ENCODE results near the gene KMT2B.

Gene KMT2B

DNA sequence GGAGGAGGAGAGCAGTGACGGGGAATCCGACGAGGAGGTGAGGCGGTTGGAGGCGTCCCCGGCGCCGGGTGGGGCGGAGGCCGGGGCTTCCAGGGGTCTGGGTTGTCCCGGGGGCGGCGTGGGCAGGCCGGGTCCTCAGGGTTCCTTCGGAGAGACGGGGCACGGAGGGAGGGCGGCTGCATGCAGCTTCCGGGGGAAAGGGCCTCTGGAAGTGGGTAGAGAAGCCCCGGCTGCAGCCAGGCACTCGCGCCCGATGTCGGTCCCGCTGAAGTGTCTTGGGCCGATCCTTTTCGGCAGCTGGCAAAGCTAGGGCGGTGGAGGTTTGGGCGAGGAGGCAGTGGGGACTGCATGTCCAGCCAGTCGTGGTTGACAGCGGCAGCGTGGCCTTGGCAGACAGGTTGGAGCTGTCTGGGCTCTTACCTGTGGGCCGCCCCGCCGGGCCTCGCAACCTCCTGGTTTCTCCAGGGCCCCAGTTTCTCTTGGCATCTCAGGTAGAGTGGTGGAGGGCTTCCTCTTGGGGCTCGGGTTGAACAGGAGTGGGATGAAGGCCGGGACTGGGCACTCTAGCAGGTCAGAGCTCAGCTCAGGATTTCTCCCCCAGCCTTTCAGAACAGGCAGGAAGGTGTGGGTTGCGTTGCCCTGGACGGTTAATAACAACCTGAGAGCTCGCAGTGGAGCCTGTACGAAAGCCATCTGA, 690 bp downstream of the KMT2B start:
- TF ChIP-seq, protein P1, sequence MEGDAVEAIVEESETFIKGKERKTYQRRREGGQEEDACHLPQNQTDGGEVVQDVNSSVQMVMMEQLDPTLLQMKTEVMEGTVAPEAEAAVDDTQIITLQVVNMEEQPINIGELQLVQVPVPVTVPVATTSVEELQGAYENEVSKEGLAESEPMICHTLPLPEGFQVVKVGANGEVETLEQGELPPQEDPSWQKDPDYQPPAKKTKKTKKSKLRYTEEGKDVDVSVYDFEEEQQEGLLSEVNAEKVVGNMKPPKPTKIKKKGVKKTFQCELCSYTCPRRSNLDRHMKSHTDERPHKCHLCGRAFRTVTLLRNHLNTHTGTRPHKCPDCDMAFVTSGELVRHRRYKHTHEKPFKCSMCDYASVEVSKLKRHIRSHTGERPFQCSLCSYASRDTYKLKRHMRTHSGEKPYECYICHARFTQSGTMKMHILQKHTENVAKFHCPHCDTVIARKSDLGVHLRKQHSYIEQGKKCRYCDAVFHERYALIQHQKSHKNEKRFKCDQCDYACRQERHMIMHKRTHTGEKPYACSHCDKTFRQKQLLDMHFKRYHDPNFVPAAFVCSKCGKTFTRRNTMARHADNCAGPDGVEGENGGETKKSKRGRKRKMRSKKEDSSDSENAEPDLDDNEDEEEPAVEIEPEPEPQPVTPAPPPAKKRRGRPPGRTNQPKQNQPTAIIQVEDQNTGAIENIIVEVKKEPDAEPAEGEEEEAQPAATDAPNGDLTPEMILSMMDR (IDR thresholded peaks at IDR 0.05; ENCODE audit: low read depth, low read length) = no peak
- no peak for DNase-seq
- Histone ChIP-seq H3K36me3 (peaks cover 35% of the 10 kb centered on the region), H3K4me3 (ENCODE audit: low read depth, low read length) (peak overlapping the region; percentile 89), H3K27me3 (ENCODE audit: insufficient read depth, low read depth, severe bottlenecking) (no peaks in the 10 kb centered on the region), H3K27ac (peak overlapping the region; percentile 67), H3K9me3 (ENCODE audit: severe bottlenecking) (no peaks in the 10 kb centered on the region)

DNA sequence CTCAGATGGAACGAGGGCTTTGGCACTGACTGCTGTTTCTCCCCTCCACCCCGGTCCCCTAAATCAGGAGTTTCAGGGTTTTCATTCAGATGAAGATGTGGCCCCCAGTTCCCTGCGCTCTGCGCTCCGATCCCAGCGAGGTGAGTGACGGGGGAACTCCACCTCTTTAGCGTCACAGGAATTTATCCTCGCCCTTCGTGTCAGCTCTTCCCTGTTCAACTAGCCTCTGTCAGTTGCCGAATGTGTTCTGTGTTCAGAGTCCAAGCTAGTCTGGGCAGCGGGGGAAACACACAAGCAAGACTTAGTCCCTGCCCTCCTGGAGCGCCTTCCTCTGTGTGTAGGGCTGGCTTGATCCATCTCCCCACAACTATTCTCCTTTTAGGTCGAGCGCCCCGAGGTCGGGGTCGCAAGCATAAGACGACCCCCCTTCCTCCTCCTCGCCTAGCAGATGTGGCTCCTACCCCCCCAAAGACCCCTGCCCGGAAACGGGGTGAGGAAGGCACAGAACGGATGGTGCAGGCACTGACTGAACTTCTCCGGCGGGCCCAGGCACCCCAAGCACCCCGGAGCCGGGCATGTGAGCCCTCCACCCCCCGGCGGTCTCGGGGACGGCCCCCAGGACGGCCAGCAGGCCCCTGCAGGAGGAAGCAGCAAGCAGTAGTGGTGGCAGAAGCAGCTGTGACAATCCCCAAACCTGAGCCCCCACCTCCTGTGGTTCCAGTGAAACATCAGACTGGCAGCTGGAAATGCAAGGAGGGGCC, 1.8 kb downstream of the KMT2B start:
- Histone ChIP-seq H3K9me3 (ENCODE audit: severe bottlenecking) (no peaks in the 10 kb centered on the region), H3K36me3 (peaks cover 46% of the 10 kb centered on the region), H3K27me3 (ENCODE audit: insufficient read depth, low read depth, severe bottlenecking) (no peaks in the 10 kb centered on the region), H3K27ac (no peak overlapping the region), H3K4me3 (ENCODE audit: low read depth, low read length) (no peak overlapping the region)
- no peak for DNase-seq
- TF ChIP-seq, protein P1 (IDR thresholded peaks at IDR 0.05; ENCODE audit: low read depth, low read length) = no peak

DNA sequence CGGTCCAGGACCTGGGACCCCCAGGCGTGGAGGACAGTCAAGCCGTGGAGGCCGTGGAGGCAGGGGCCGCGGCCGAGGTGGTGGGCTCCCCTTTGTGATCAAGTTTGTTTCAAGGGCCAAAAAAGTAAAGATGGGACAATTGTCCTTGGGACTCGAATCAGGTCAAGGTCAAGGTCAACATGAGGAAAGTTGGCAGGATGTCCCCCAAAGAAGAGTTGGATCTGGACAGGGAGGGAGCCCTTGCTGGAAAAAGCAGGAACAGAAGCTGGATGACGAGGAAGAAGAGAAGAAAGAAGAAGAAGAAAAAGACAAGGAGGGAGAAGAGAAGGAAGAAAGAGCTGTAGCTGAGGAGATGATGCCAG, 2.3 kb downstream of the KMT2B start:
- TF ChIP-seq, protein P1 (IDR thresholded peaks at IDR 0.05; ENCODE audit: low read depth, low read length) = no peak
- Histone ChIP-seq H3K9me3 (ENCODE audit: severe bottlenecking) (no peaks in the 10 kb centered on the region), H3K36me3 (peaks cover 52% of the 10 kb centered on the region), H3K27ac (no peak overlapping the region), H3K4me3 (ENCODE audit: low read depth, low read length) (no peak overlapping the region), H3K27me3 (ENCODE audit: insufficient read depth, low read depth, severe bottlenecking) (no peaks in the 10 kb centered on the region)
- no peak for DNase-seq

DNA sequence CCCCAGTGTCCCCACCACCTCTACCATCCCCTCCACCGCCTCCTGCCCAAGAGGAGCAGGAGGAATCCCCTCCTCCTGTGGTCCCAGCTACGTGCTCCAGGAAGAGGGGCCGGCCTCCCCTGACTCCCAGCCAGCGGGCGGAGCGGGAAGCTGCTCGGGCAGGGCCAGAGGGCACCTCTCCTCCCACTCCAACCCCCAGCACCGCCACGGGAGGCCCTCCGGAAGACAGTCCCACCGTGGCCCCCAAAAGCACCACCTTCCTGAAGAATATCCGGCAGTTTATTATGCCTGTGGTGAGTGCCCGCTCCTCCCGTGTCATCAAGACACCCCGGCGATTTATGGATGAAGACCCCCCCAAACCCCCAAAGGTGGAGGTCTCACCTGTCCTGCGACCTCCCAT, 2.8 kb downstream of the KMT2B start:
- no peak overlapping the region for H3K27ac ChIP-seq
- no peak overlapping the region for H3K4me3 ChIP-seq (ENCODE audit: low read depth, low read length)
- DNase-seq = no peak
- H3K27me3 ChIP-seq (ENCODE audit: insufficient read depth, low read depth, severe bottlenecking) = no peaks in the 10 kb centered on the region
- TF ChIP-seq, protein P1 (IDR thresholded peaks at IDR 0.05; ENCODE audit: low read depth, low read length) = no peak
- no peaks in the 10 kb centered on the region for H3K9me3 ChIP-seq (ENCODE audit: severe bottlenecking)
- H3K36me3 ChIP-seq = peaks cover 57% of the 10 kb centered on the region

DNA sequence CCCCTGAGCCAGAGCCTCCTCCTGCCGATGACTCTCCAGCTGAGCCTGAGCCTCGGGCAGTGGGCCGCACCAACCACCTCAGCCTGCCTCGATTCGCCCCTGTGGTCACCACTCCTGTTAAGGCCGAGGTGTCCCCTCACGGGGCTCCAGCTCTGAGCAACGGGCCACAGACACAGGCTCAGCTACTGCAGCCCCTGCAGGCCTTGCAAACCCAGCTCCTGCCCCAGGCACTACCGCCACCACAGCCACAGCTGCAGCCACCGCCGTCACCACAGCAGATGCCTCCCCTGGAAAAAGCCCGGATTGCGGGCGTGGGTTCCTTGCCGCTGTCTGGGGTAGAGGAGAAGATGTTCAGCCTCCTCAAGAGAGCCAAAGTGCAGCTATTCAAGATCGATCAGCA, 3.6 kb downstream of the KMT2B start:
- no peak for DNase-seq
- Histone ChIP-seq H3K27me3 (ENCODE audit: insufficient read depth, low read depth, severe bottlenecking) (no peaks in the 10 kb centered on the region), H3K27ac (no peak overlapping the region), H3K36me3 (peaks cover 64% of the 10 kb centered on the region), H3K4me3 (ENCODE audit: low read depth, low read length) (no peak overlapping the region), H3K9me3 (ENCODE audit: severe bottlenecking) (no peaks in the 10 kb centered on the region)
- TF ChIP-seq, protein P1 (IDR thresholded peaks at IDR 0.05; ENCODE audit: low read depth, low read length) = no peak

Measured in WERI-Rb-1 (cell line).